IPS-15b (cell line): ENCODE measurements around the gene CLDN1.

Experiments
- H3K27me3 ChIP-seq: one replicate; pipeline ENCODE4 v1.6.1; 2013; ENCODE audit warnings: low read length; ENCODE audit not compliant: control insufficient read depth, insufficient read depth
- H3K36me3 ChIP-seq: one replicate; pipeline ENCODE4 v1.6.1; 2013; ENCODE audit warnings: low read length; ENCODE audit not compliant: control insufficient read depth, insufficient read depth
- H3K4me1 ChIP-seq: one replicate; pipeline ENCODE4 v1.6.1; 2013; ENCODE audit warnings: mild to moderate bottlenecking, low read length; ENCODE audit not compliant: control insufficient read depth, insufficient read depth
- H3K4me3 ChIP-seq: one replicate; pipeline ENCODE4 v1.5.1; 2013; ENCODE audit warnings: low read depth, low read length
- H3K9ac ChIP-seq: one replicate; pipeline ENCODE4 v1.6.1; 2013; ENCODE audit warnings: low read depth, mild to moderate bottlenecking, low read length
- H3K9me3 ChIP-seq: one replicate; pipeline ENCODE4 v1.6.1; 2013; ENCODE audit warnings: mild to moderate bottlenecking, low read length; ENCODE audit not compliant: control insufficient read depth, insufficient read depth

Gene CLDN1

DNA sequence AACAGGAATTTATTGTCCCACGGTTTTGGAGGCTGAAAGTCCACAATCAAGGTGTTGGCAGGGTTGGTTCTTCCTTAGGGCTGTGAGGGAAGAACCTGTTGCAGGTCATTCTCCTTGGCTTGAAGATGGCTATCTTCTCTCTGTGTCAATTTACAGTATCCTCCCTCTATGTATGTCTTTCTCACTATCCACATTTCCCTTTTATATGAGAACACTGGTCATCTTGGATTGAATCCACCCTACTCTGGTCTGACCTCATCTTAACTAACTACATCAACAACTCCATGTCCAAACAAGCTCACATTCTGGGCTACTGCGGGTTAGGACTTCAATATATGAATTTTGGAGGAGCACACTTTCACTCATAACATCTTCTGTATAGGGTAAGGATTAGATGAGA lies 61.9 kb downstream of the CLDN1 start:
- Histone ChIP-seq H3K9ac (no peak overlapping the region), H3K36me3 (no peaks in the 10 kb centered on the region), H3K4me3 (no peak overlapping the region), H3K27me3 (no peaks in the 10 kb centered on the region), H3K9me3 (no peaks in the 10 kb centered on the region), H3K4me1 (peaks cover 8% of the 10 kb centered on the region)

DNA sequence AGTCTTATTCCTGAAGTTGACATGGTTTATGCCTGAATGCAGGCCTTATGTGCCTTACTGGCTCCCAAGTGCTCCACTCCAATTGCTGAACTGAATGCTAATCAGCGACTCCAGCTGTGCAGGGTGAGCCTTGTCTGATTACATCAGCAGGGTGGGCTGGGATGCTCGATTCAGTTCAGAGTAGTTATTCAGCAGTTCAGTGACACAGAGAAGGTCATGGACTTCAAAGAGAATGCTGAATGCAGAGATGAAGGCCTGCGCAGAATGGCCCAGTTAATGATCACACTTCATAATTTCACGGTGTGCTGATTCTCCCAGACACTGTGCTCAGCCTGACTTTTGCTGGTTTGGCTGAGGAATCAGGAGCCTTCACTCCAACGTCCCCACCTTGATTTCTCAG lies 63.6 kb downstream of the CLDN1 start:
- peaks cover 8% of the 10 kb centered on the region for H3K4me1 ChIP-seq
- H3K36me3 ChIP-seq = no peaks in the 10 kb centered on the region
- H3K9me3 ChIP-seq = no peaks in the 10 kb centered on the region
- H3K9ac ChIP-seq = no peak overlapping the region
- no peaks in the 10 kb centered on the region for H3K27me3 ChIP-seq
- no peak overlapping the region for H3K4me3 ChIP-seq
